Endometrium (tissue), 2 donors: ENCODE results near the gene MAP4K5.

ENCODE experiments used
- FAIRE-seq: peaks from 2 replicates; lab custom pipeline; 2012; peaks lifted over from hg19 to GRCh38; lab: Jason Lieb, UNC
- donor health status: control.
- donor health status: control.

Gene MAP4K5

GRCh38 chr14:50476134-50476533 is 56.2 kb downstream of the MAP4K5 start:
- FAIRE-seq, result no peak

- no peak for FAIRE-seq
Observed at GRCh38 chr14:50475460-50475859, 56.9 kb downstream of the MAP4K5 start.

GRCh38 chr14:50471838-50472465 is 60.4 kb downstream of the MAP4K5 start:
- FAIRE-seq, result no peak

- FAIRE-seq, result no peak
Observed at GRCh38 chr14:50469982-50470381, 62.4 kb downstream of the MAP4K5 start.

- no peak for FAIRE-seq
Observed at GRCh38 chr14:50462111-50462510, 70.3 kb downstream of the MAP4K5 start.

GRCh38 chr14:50453869-50454268 is 78.5 kb downstream of the MAP4K5 start:
- FAIRE-seq, result no peak

GRCh38 chr14:50452979-50453705 is 79.2 kb downstream of the MAP4K5 start:
- no peak for FAIRE-seq

GRCh38 chr14:50452296-50452695 is 80.1 kb downstream of the MAP4K5 start:
- no peak for FAIRE-seq

- FAIRE-seq, result no peak
Observed at GRCh38 chr14:50451854-50452253, 80.5 kb downstream of the MAP4K5 start.

- no peak for FAIRE-seq
Observed at GRCh38 chr14:50447461-50447860, 84.9 kb downstream of the MAP4K5 start.

GRCh38 chr14:50434528-50434927 is 97.8 kb downstream of the MAP4K5 start:
- FAIRE-seq, result no peak

- FAIRE-seq, result no peak
Observed at GRCh38 chr14:50432131-50432530, 100.2 kb downstream of the MAP4K5 start.

GRCh38 chr14:50425816-50426215 is 106.6 kb downstream of the MAP4K5 start:
- no peak for FAIRE-seq

- no peak for FAIRE-seq
Observed at GRCh38 chr14:50425105-50425504, 107.3 kb downstream of the MAP4K5 start.

GRCh38 chr14:50423529-50423928 is 108.8 kb downstream of the MAP4K5 start:
- no peak for FAIRE-seq

GRCh38 chr14:50421499-50421898 is 110.9 kb downstream of the MAP4K5 start:
- no peak for FAIRE-seq

GRCh38 chr14:50417853-50418252 is 114.5 kb downstream of the MAP4K5 start:
- peak; percentile 50 for FAIRE-seq

GRCh38 chr14:50410921-50411320 is 121.4 kb downstream of the MAP4K5 start:
- no peak for FAIRE-seq

GRCh38 chr14:50410071-50410470 is 122.3 kb downstream of the MAP4K5 start:
- FAIRE-seq, result no peak

GRCh38 chr14:50407111-50407812 is 125.1 kb downstream of the MAP4K5 start:
- peak; percentile 50 for FAIRE-seq

GRCh38 chr14:50403419-50403818 is 128.9 kb downstream of the MAP4K5 start:
- peak; percentile 90 for FAIRE-seq

GRCh38 chr14:50402965-50403364 is 129.4 kb downstream of the MAP4K5 start:
- no peak for FAIRE-seq

GRCh38 chr14:50400461-50400860 is 131.9 kb downstream of the MAP4K5 start:
- FAIRE-seq, result no peak
